ENCODE data around the gene NEDD4.

NEDD4 gene

DNA sequence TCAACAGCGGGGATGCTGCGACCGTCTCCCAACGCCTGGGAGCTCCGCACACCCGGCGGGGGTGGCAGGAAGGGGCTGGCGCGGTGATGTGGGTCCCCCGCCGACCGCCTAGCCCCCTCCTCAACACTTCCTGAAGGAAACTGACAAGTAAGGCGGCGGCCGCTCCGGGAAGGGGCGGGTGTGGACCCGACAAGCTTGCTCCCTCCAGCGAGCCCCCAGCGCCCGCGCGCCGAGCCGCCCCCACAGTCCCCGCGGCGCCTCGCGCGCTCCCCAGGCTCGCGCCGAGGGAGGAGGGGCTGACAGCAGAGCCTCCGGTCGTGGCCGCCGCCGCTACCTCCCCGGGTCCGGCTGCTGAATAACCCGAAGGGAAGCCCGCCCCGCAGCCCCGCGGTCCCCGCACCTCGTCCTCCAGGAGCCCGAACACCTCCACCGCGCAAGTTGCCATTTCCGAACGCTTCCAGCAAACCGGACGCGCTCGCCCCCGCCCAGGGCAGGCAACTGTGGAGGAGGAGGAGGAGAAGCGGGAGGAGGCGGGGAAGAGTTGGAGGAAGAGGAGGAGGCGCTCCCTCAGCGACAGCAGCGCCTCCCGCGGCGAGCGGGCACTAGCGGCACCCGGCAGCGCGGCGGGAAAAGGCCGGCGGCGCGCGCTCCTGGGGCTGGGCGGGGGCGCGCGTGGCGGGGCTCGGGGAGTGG is at the start of gene NEDD4:
NEDD4 (minus strand) TSS at position 502 of the 693 bp plus-strand sequence; CDS start at position 445, 57 bp downstream.
- peak; percentile 92 for DNase-seq (ENCODE audit: low spot score)
- TF ChIP-seq, protein P1, sequence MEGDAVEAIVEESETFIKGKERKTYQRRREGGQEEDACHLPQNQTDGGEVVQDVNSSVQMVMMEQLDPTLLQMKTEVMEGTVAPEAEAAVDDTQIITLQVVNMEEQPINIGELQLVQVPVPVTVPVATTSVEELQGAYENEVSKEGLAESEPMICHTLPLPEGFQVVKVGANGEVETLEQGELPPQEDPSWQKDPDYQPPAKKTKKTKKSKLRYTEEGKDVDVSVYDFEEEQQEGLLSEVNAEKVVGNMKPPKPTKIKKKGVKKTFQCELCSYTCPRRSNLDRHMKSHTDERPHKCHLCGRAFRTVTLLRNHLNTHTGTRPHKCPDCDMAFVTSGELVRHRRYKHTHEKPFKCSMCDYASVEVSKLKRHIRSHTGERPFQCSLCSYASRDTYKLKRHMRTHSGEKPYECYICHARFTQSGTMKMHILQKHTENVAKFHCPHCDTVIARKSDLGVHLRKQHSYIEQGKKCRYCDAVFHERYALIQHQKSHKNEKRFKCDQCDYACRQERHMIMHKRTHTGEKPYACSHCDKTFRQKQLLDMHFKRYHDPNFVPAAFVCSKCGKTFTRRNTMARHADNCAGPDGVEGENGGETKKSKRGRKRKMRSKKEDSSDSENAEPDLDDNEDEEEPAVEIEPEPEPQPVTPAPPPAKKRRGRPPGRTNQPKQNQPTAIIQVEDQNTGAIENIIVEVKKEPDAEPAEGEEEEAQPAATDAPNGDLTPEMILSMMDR (IDR thresholded peaks at IDR 0.05; ENCODE audit: extremely low read depth, insufficient read depth, missing control alignments) = peak; percentile 73
- in situ Hi-C loops (cut with MboI; ENCODE audit: low pct_unique_long_range_greater_than_20kb, low sequenced_read_pairs, unreplicated experiment) = no loop called here

DNA sequence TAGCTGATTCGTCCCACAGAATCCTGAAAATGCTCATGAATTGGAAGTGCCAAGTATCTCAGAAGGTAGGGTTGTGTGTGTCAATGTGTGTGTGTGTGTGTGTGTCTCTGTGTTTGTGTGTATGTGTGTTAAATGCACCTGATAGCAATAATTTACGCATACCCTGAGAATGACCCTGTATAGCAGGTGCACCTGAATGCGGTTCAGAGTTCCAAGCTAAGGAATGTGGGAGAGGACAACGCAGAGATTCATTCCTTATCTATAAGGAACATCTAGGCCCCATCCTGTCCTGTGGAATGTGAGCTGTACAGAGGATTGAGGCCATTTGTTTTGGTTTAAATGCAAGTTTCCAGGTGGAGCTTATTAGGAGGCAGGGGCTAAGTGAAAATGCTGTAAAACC is 49.1 kb upstream of the NEDD4 start:
- DNase-seq (ENCODE audit: low spot score) = no peak
- in situ Hi-C loops (cut with MboI; ENCODE audit: low pct_unique_long_range_greater_than_20kb, low sequenced_read_pairs, unreplicated experiment) = no loop called here
- TF ChIP-seq, protein P1 (IDR thresholded peaks at IDR 0.05; ENCODE audit: extremely low read depth, insufficient read depth, missing control alignments) = no peak

DNA sequence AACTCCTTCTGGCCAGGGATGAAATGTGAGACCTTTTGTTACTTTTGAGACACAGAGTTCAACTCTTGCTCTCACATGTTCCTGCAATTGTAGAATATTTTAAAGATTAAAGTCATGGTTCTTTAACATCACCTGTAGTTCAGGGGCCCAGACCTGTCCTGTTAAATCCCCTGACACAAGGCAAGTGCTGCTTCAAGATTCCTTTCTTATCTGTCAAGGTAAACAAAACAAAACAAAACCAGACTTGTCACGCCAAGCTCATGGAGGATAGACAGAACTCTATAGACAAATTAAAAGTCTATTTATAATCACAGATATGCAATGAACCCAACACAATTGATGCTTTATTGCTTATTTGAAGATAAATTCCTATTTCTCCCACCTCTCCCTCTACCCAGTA is 48.6 kb upstream of the NEDD4 start:
- DNase-seq (ENCODE audit: low spot score) = no peak
- in situ Hi-C loops (cut with MboI; ENCODE audit: low pct_unique_long_range_greater_than_20kb, low sequenced_read_pairs, unreplicated experiment) = no loop called here
- TF ChIP-seq, protein P1 (IDR thresholded peaks at IDR 0.05; ENCODE audit: extremely low read depth, insufficient read depth, missing control alignments) = no peak

DNA sequence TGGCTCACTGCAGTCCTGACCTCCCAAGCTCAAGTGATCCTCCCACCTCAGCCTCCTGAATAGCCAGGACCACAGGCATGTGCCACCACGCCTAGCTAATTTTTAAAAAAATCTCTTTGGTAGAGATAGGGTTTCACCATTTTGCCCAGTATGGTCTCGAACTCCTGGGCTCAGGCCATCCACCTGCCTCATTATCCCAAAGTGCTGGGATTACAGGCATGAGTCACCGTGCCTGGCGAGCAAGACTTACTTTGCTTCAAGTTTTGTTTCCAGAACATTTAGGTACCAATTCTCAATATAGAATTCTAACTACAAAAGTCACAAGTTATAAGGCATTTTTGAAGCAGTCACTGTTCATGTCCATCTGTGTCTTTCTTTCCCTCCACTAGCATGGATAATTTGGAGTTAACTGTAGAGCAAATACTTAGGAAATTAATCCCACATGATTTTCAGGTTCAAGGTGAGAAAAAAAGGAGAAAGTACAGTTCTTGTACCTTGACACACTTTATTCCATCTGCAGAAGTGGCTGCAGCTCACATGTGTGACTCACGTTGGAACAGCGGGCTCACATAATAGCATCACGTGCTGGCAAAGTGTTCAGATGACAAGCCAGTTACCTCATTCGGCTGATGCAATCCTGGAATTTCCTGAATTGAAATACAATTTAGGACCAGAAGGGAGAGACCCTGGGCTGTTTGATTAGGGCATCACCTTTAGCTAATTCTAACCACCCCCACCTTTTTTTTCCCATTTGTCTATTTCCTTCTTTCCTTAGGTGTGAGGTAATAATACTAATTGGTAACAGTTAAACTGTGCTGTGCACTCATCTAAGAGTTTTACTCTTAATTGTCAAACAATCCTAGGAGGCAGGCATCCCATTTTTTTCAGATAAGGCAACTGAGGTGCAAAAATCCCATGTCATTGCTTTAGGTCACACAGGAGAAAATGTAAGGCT is 46.9 kb upstream of the NEDD4 start:
- in situ Hi-C loops (cut with MboI; ENCODE audit: low pct_unique_long_range_greater_than_20kb, low sequenced_read_pairs, unreplicated experiment) = no loop called here
- no peak for DNase-seq (ENCODE audit: low spot score)
- TF ChIP-seq, protein P1 (IDR thresholded peaks at IDR 0.05; ENCODE audit: extremely low read depth, insufficient read depth, missing control alignments) = no peak

DNA sequence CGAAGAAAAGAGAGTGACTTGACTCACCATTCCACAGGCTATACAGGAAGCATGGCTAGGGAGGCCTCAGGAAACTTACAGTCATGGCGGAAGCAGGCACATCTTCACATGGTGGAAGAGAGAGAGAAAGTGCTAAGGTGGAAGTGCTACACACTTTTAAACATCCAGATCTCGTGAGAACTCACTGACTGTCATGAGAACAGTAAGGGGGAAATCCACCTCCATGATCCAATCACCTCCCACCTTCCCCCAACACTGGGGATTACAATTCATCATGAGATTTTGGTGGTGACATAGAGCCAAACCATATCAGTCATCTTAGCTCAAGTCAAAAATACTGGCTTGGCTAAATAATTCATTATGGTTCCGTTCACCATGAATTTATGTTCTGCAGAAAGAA is 45.3 kb upstream of the NEDD4 start:
- no peak for DNase-seq (ENCODE audit: low spot score)
- in situ Hi-C loops (cut with MboI; ENCODE audit: low pct_unique_long_range_greater_than_20kb, low sequenced_read_pairs, unreplicated experiment) = no loop called here
- TF ChIP-seq, protein P1 (IDR thresholded peaks at IDR 0.05; ENCODE audit: extremely low read depth, insufficient read depth, missing control alignments) = no peak

DNA sequence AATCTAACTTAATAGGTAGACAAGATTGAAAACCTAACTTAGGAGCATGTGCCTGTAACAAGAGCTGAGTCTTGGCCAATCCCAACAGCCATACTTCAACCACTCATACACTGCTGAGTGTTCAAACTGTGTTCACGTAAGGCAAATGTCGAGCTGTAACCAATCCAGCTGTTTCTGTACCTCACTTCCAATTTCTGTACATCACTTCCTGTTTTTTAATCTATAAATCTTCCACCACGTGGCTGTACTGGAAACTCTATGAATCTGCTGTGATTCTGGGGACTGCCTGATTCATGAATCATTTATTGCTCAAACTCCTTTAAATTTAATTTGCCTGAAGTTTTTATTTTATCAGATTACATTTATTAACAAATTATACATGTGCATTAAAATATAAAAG is 44.6 kb upstream of the NEDD4 start:
- TF ChIP-seq, protein P1 (IDR thresholded peaks at IDR 0.05; ENCODE audit: extremely low read depth, insufficient read depth, missing control alignments) = no peak
- in situ Hi-C loops (cut with MboI; ENCODE audit: low pct_unique_long_range_greater_than_20kb, low sequenced_read_pairs, unreplicated experiment) = no loop called here
- DNase-seq (ENCODE audit: low spot score) = no peak
